A549 (cell line): ENCODE results near the gene CLIP1. TPM values are rescaled to one million over a fixed set of nuclear protein-coding genes. Genes with fewer than 3 reads are reported as not detected.
A peak's percentile ranks its signal among the peaks of the same experiment; 100 is the strongest.

Source experiments
- ATAC-seq, 2 experiments: fragments of 200-7000 bp in 1 of 2; fragments of >200 bp in 1 of 2; cut with Nextera tagmentation in 1 of 2; cut with Tn5 transposase in 1 of 2; 3 replicates each; pipeline versions ENCODE4 v1.8.0 to v1.9.1; 2018 to 2020; ENCODE audit warnings: mild to moderate bottlenecking in 1 of 2, moderate library complexity in 1 of 2
- CTCF ChIA-PET: fragments of 300-600 bp; sonication (Branson Sonifier 250); formaldehyde crosslinking; extraction: SDS; loops from one replicate; lab custom pipeline; 2021; ENCODE audit warnings: antibody characterized with exemption, inconsistent platforms; lab: Yijun Ruan, JAX
- POLR2A ChIA-PET: fragments of 350-600 bp; formaldehyde crosslinking; extraction: SDS; loops from one replicate; lab custom pipeline; 2021; ENCODE audit warnings: antibody characterized with exemption, inconsistent platforms; lab: Yijun Ruan, JAX
- DNase-seq, 2 experiments: peaks; one replicate each; pipeline versions ENCODE4 v3.0.0 to v3.0.0-alpha.2; 2011 to 2016; ENCODE audit warnings: low read depth in 1 of 2, low spot score in 1 of 2
- FAIRE-seq: peaks from 2 replicates; lab custom pipeline; 2011; peaks lifted over from hg19 to GRCh38; lab: Jason Lieb, UNC
- H3K27ac ChIP-seq, 2 experiments: fragments of >200 bp; sonication (Bioruptor Twin); formaldehyde crosslinking; 3 replicates each; pipeline ENCODE4 v1.5.1; 2016 to 2017
- H3K4me1 ChIP-seq: fragments of >200 bp; sonication (Bioruptor Twin); formaldehyde crosslinking; 3 replicates; pipeline ENCODE4 v1.6.1; 2016
- H3K4me2 ChIP-seq: fragments of >200 bp; sonication (Bioruptor Twin); formaldehyde crosslinking; 3 replicates; pipeline ENCODE4 v1.6.1; 2016
- H3K4me3 ChIP-seq: fragments of >200 bp; sonication (Bioruptor Twin); formaldehyde crosslinking; 3 replicates; pipeline ENCODE4 v1.5.1; 2016
- H3K9me3 ChIP-seq: fragments of >200 bp; sonication (Bioruptor Twin); formaldehyde crosslinking; 3 replicates; pipeline ENCODE4 v1.6.1; 2016
- ATOH8 ChIP-seq: fragments of 250-450 bp; sonication (Bioruptor Pico); IDR thresholded peaks from 2 replicates; pipeline ENCODE4 v1.5.0; 2020; ENCODE audit warnings: low read depth, mild to moderate bottlenecking, moderate library complexity
- BCL3 ChIP-seq: fragments of >200 bp; sonication (Bioruptor Twin); formaldehyde crosslinking; IDR thresholded peaks from 3 replicates; pipeline ENCODE4 v1.6.1; 2016
- CHD2 ChIP-seq: fragments of 150-350 bp; IDR thresholded peaks from 2 replicates; pipeline ENCODE4 v1.6.1; 2014; ENCODE audit warnings: low read length; ENCODE audit not compliant: partially characterized antibody
- CHD4 ChIP-seq: fragments of 200-600 bp; sonication (generic); IDR thresholded peaks from 2 replicates; pipeline ENCODE4 v1.6.1; 2016; ENCODE audit warnings: antibody characterized with exemption, mild to moderate bottlenecking, borderline replicate concordance
- CTCF ChIP-seq: fragments of >200 bp; sonication (Bioruptor Twin); formaldehyde crosslinking; IDR thresholded peaks from 3 replicates; pipeline ENCODE4 v1.5.1; 2016
- ESRRA ChIP-seq: fragments of 150-350 bp; IDR thresholded peaks from 2 replicates; pipeline ENCODE4 v1.6.1; 2014; ENCODE audit warnings: mild to moderate bottlenecking, low read length, borderline replicate concordance
- FOXS1 ChIP-seq: fragments of 250-450 bp; sonication (Bioruptor Pico); IDR thresholded peaks from 2 replicates; pipeline ENCODE4 v1.5.0; 2020; ENCODE audit warnings: mild to moderate bottlenecking, moderate library complexity
- GATA3 ChIP-seq: IDR thresholded peaks from 2 replicates; pipeline ENCODE4 v1.6.1; 2012; ENCODE audit warnings: borderline replicate concordance
- HES2 ChIP-seq: fragments of >200 bp; sonication (Bioruptor Twin); formaldehyde crosslinking; IDR thresholded peaks from 2 replicates; pipeline ENCODE4 v1.6.1; 2016
- HOXB5 ChIP-seq: fragments of 250-450 bp; sonication (Bioruptor Pico); IDR thresholded peaks from 2 replicates; pipeline ENCODE4 v1.5.0; 2020; ENCODE audit warnings: mild to moderate bottlenecking, moderate library complexity
- JUN ChIP-seq, 2 experiments: fragments of >200 bp; sonication (Bioruptor Twin); formaldehyde crosslinking; IDR thresholded peaks; 2 replicates in 1 of 2; 3 replicates in 1 of 2; pipeline ENCODE4 v1.6.1; 2016 to 2017
- JUNB ChIP-seq: fragments of >200 bp; sonication (Bioruptor Twin); formaldehyde crosslinking; IDR thresholded peaks from 2 replicates; pipeline ENCODE4 v1.6.1; 2016
- KDM5A ChIP-seq: fragments of 200-600 bp; sonication (generic); IDR thresholded peaks from 2 replicates; pipeline ENCODE4 v1.6.1; 2016; ENCODE audit warnings: antibody characterized with exemption, mild to moderate bottlenecking
- MAX ChIP-seq: IDR thresholded peaks from 2 replicates; pipeline ENCODE4 v1.6.1; 2012
- MAZ ChIP-seq: fragments of 150-350 bp; IDR thresholded peaks from 2 replicates; pipeline ENCODE4 v1.6.1; 2014; ENCODE audit warnings: antibody characterized with exemption, low read depth, low read length, borderline replicate concordance
- MYC ChIP-seq: IDR thresholded peaks from 2 replicates; pipeline ENCODE4 v1.6.1; 2012; ENCODE audit warnings: mild to moderate bottlenecking, inconsistent platforms, low read length, improper control_type of control experiment, borderline replicate concordance
- PBX3 ChIP-seq: IDR thresholded peaks from 2 replicates; pipeline ENCODE4 v1.6.1; 2012
- PHF8 ChIP-seq: fragments of 200-600 bp; sonication (generic); IDR thresholded peaks from 2 replicates; pipeline ENCODE4 v1.6.1; 2016; ENCODE audit warnings: low read depth, mild to moderate bottlenecking, antibody characterized with exemption, moderate library complexity, borderline replicate concordance
- POLR2A ChIP-seq: IDR thresholded peaks from 2 replicates; pipeline ENCODE4 v1.6.1; 2012; ENCODE audit warnings: mild to moderate bottlenecking, low read length
- REST ChIP-seq: fragments of 200-600 bp; sonication (generic); IDR thresholded peaks from 2 replicates; pipeline ENCODE4 v1.6.1; 2016; ENCODE audit warnings: antibody characterized with exemption, mild to moderate bottlenecking, moderate library complexity
- RFX5 ChIP-seq: fragments of 450-650 bp; IDR thresholded peaks from 2 replicates; pipeline ENCODE4 v1.7.1; 2014; ENCODE audit warnings: antibody characterized with exemption, mild to moderate bottlenecking, moderate library complexity
- RNF2 ChIP-seq: fragments of 200-600 bp; sonication (generic); IDR thresholded peaks from 2 replicates; pipeline ENCODE4 v1.6.1; 2016; ENCODE audit warnings: low read depth, mild to moderate bottlenecking, antibody characterized with exemption, moderate library complexity, borderline replicate concordance
- SREBF2 ChIP-seq: fragments of 450-650 bp; IDR thresholded peaks from 2 replicates; pipeline ENCODE4 v1.6.1; 2014; ENCODE audit warnings: mild to moderate bottlenecking, moderate library complexity
- TFCP2L1 ChIP-seq: fragments of 250-450 bp; sonication (Bioruptor Pico); IDR thresholded peaks from 2 replicates; pipeline ENCODE4 v1.5.0; 2021; ENCODE audit warnings: mild to moderate bottlenecking
- ZSCAN20 ChIP-seq: fragments of 250-450 bp; sonication (Bioruptor Pico); IDR thresholded peaks from 2 replicates; pipeline ENCODE4 v1.8.0; 2022; ENCODE audit warnings: mild to moderate bottlenecking, moderate library complexity
- WGBS: methylation state at CpG from one replicate; pipeline ENCODE4 v1.1.6; 2017; ENCODE audit errors: missing lambda C conversion rate; 5-methylcytosine and 5-hydroxymethylcytosine counted together
- polyA plus RNA-seq, 4 experiments: library from polyadenylated mRNA; depleted of rRNA in 3 of 4; stranded (reverse); fragments of >200 nt; fragmentation: RNase III in 1 of 4; extraction: RNeasy Plus Mini Kit Qiagen cat#74134 plus additional on column Dnase treatment in 1 of 4; gene quantifications; 2 replicates in 3 of 4; 3 replicates in 1 of 4; pipeline ENCODE4 v1.2.3, GENCODE V29; 2011 to 2017

Gene CLIP1
- polyA plus RNA-seq, 2 of the 4 experiments (the other 2 are of a cell fraction), result 43.0 to 133 TPM

GRCh38 chr12:122225683-122226365 is 196.6 kb downstream of the CLIP1 start, which contains the start of gene DIABLO:
TSS of gene DIABLO (minus strand) at chr12:122226052. CDS start at chr12:122226014, 38 bp downstream.
- Histone ChIP-seq H3K4me3 (peak within 1 kb of the TSS; percentile 63), H3K27ac (peak within 1 kb of the TSS; percentile 91 to 95), H3K9me3 (no peaks in the 10 kb centered on the region)
- ATAC-seq (peak; percentile 88 to 93), DNase-seq (peak; percentile 92 to 100)
- POLR2A ChIA-PET, result interaction anchor here (0.5 to 2.2 kb wide), 25 partner anchors 9 to 600 kb away, joined by 3 to 15 read pairs (median 3); partner anchors contain the start of gene BCL7A
- CTCF ChIA-PET, result interaction anchor here (0.6 to 1.7 kb wide), 2 partner anchors 13 to 56 kb away, joined by 3 to 6 read pairs; no protein-coding TSS in a partner anchor
- 1% methylated on average over 44 of the region's 74 CpGs for WGBS
- TF ChIP-seq JUNB (no peak), GATA3 (peak; percentile 20; the same call in 1 of the 2 replicates), CHD4 (no peak), RNF2 (no peak), CHD2 (no peak), HOXB5 (CRISPR knock-in tag) (no peak), CTCF (no peak), ESRRA (no peak), HES2 (no peak), POLR2A (peak; percentile 95), REST (no peak), TFCP2L1 (CRISPR knock-in tag) (peak; percentile 75; the same call in 1 of the 2 replicates), ATOH8 (no peak), ZSCAN20 (CRISPR knock-in tag) (no peak), MAZ (no peak), JUN (IDR thresholded peaks at IDR 0.05) (peak; percentile 77 to 92; a peak in 4 of 5 replicates), BCL3 (peak; percentile 86; the same call in 2 of the 3 replicates), SREBF2 (no peak), RFX5 (peak; percentile 57; the same call in 1 of the 2 replicates), PBX3 (peak; percentile 47; the same call in 1 of the 2 replicates), MAX (peak; percentile 72), PHF8 (peak; percentile 99), MYC (0 out of 2 replicates have a peak, but pooled peaks have one; percentile 70), FOXS1 (no peak), KDM5A (peak; percentile 90)
- TF ChIP-seq, all 56 proteins: peak for 11
- Histone ChIP-seq H3K4me1 (peaks cover 15% of the 10 kb centered on the region), H3K4me2 (peak within 1 kb of the TSS; percentile 91)
- FAIRE-seq, result peak; percentile 84
